Activated T-cell treated with anti-CD3 and anti-CD28 coated beads, Interleukin-2, amount 50 U/mL, for 4 hours (primary cell): ENCODE measurements around the gene GPX6. TPM values are rescaled to one million over a fixed set of nuclear protein-coding genes. Genes with fewer than 3 reads are reported as not detected.
"Not testable (repeated sequence)": the region's sequence is repeated elsewhere in the genome, so short reads cannot be mapped to it uniquely, and the experiment has no call there.

Source experiments
- ATAC-seq, 2 donors: fragments of 200-7000 bp; cut with Tn5 transposase; one replicate each; pipeline ENCODE4 v1.10.0; 2021
- DNase-seq: peaks from one replicate; pipeline ENCODE4 v3.0.0-alpha.2; 2020
- H3K27me3 Mint-ChIP-seq: one replicate; pipeline ENCODE4 v1.8.0; 2021; ENCODE audit warnings: low read depth, mixed read lengths
- H3K36me3 Mint-ChIP-seq: one replicate; pipeline ENCODE4 v1.8.0; 2022; ENCODE audit warnings: mixed read lengths; ENCODE audit not compliant: insufficient read depth
- H3K4me1 Mint-ChIP-seq: one replicate; pipeline ENCODE4 v1.8.0; 2021; ENCODE audit warnings: low read depth, mixed read lengths
- H3K4me3 Mint-ChIP-seq: one replicate; pipeline ENCODE4 v1.8.0; 2021; ENCODE audit warnings: mild to moderate bottlenecking, moderate library complexity, mixed read lengths
- H3K9me3 Mint-ChIP-seq: one replicate; pipeline ENCODE4 v1.8.0; 2021; ENCODE audit warnings: mixed read lengths
- total RNA-seq, 3 donors: library from RNA; stranded (reverse); gene quantifications; one replicate each; pipeline ENCODE4 v1.2.1, GENCODE V29; 2021

GPX6 gene
- total RNA-seq, 3 donors from 2014 or later, result not detected

- not testable (repeated sequence) for H3K4me3 Mint-ChIP-seq, ATAC-seq, DNase-seq
Measured at GRCh38 chr6:28502709-28503305, 12.8 kb downstream of the GPX6 start.

GRCh38 chr6:28502136-28502535, 13.5 kb downstream of the GPX6 start:
- not testable (repeated sequence) for H3K4me1 Mint-ChIP-seq, ATAC-seq, H3K4me3 Mint-ChIP-seq, DNase-seq, H3K9me3 Mint-ChIP-seq, H3K36me3 Mint-ChIP-seq
- H3K27me3 Mint-ChIP-seq, result peaks cover 11% of the 10 kb centered on the region

More at GRCh38 chr6:28502709-28503305, 12.8 kb downstream of the GPX6 start:
- H3K4me1 Mint-ChIP-seq, result peaks cover 15% of the 10 kb centered on the region
- not testable (repeated sequence) for H3K9me3 Mint-ChIP-seq, H3K27me3 Mint-ChIP-seq, H3K36me3 Mint-ChIP-seq

GRCh38 chr6:28501259-28501658, 14.3 kb downstream of the GPX6 start:
- Mint-ChIP-seq H3K4me1 (peaks cover under 1% of the 10 kb centered on the region), H3K36me3 (no peaks in the 10 kb centered on the region), H3K4me3 (no peak overlapping the region), H3K9me3 (no peaks in the 10 kb centered on the region), H3K27me3 (peaks cover 11% of the 10 kb centered on the region)
- DNase-seq (no peak), ATAC-seq (no peak)

GRCh38 chr6:28497893-28498292, 17.7 kb downstream of the GPX6 start:
- Mint-ChIP-seq H3K27me3 (peaks cover 17% of the 10 kb centered on the region), H3K4me3 (no peak overlapping the region), H3K36me3 (no peaks in the 10 kb centered on the region), H3K9me3 (no peaks in the 10 kb centered on the region), H3K4me1 (no peaks in the 10 kb centered on the region)
- ATAC-seq (no peak), DNase-seq (no peak)

- ATAC-seq, result no peak
Measured at GRCh38 chr6:28497306-28497705, 18.3 kb downstream of the GPX6 start.

GRCh38 chr6:28496099-28496779, 19.4 kb downstream of the GPX6 start:
- Mint-ChIP-seq H3K9me3 (no peaks in the 10 kb centered on the region), H3K4me1 (peaks cover 3% of the 10 kb centered on the region), H3K27me3 (peaks cover 32% of the 10 kb centered on the region), H3K4me3 (no peak overlapping the region), H3K36me3 (no peaks in the 10 kb centered on the region)
- DNase-seq, result no peak
- no peak for ATAC-seq

More at GRCh38 chr6:28497306-28497705, 18.3 kb downstream of the GPX6 start:
- no peak for DNase-seq
- Mint-ChIP-seq H3K4me3 (no peak overlapping the region), H3K36me3 (no peaks in the 10 kb centered on the region), H3K9me3 (no peaks in the 10 kb centered on the region), H3K4me1 (no peaks in the 10 kb centered on the region), H3K27me3 (peaks cover 21% of the 10 kb centered on the region)

- ATAC-seq, result no peak
- no peaks in the 10 kb centered on the region for H3K9me3 Mint-ChIP-seq
- no peak overlapping the region for H3K4me3 Mint-ChIP-seq
- no peaks in the 10 kb centered on the region for H3K36me3 Mint-ChIP-seq
- DNase-seq, result no peak
- peaks cover 61% of the 10 kb centered on the region for H3K27me3 Mint-ChIP-seq
- H3K4me1 Mint-ChIP-seq, result peaks cover 19% of the 10 kb centered on the region
Measured at GRCh38 chr6:28491984-28492317, 23.6 kb downstream of the GPX6 start.

GRCh38 chr6:28490205-28490890, 25.2 kb downstream of the GPX6 start:
- H3K27me3 Mint-ChIP-seq, result peaks cover 62% of the 10 kb centered on the region
- H3K4me3 Mint-ChIP-seq, result peak overlapping the region; percentile 68
- no peaks in the 10 kb centered on the region for H3K9me3 Mint-ChIP-seq
- no peak for DNase-seq
- H3K4me1 Mint-ChIP-seq, result peaks cover 19% of the 10 kb centered on the region
- H3K36me3 Mint-ChIP-seq, result no peaks in the 10 kb centered on the region
- peak; percentile 16 to 40 for ATAC-seq

- no peaks in the 10 kb centered on the region for H3K36me3 Mint-ChIP-seq
- ATAC-seq (peak; percentile 69 to 77), DNase-seq (peak; percentile 12)
- peaks cover 19% of the 10 kb centered on the region for H3K4me1 Mint-ChIP-seq
- peaks cover 62% of the 10 kb centered on the region for H3K27me3 Mint-ChIP-seq
- H3K4me3 Mint-ChIP-seq, result peak overlapping the region; percentile 68
- H3K9me3 Mint-ChIP-seq, result no peaks in the 10 kb centered on the region
Measured at GRCh38 chr6:28489366-28490204, 26.0 kb downstream of the GPX6 start.

- no peak for DNase-seq
Measured at GRCh38 chr6:28488916-28489365, 26.7 kb downstream of the GPX6 start.

GRCh38 chr6:28486988-28487742, 28.4 kb downstream of the GPX6 start:
- peaks cover 19% of the 10 kb centered on the region for H3K4me1 Mint-ChIP-seq
- no peak for ATAC-seq
- H3K9me3 Mint-ChIP-seq, result no peaks in the 10 kb centered on the region
- DNase-seq, result no peak
- H3K27me3 Mint-ChIP-seq, result peaks cover 60% of the 10 kb centered on the region
- H3K4me3 Mint-ChIP-seq, result no peak overlapping the region
- H3K36me3 Mint-ChIP-seq, result no peaks in the 10 kb centered on the region

More at GRCh38 chr6:28488916-28489365, 26.7 kb downstream of the GPX6 start:
- Mint-ChIP-seq H3K27me3 (peaks cover 60% of the 10 kb centered on the region), H3K4me1 (peaks cover 19% of the 10 kb centered on the region), H3K4me3 (peak overlapping the region; percentile 68), H3K9me3 (no peaks in the 10 kb centered on the region), H3K36me3 (no peaks in the 10 kb centered on the region)
- peak in 1 of 2 donors; percentile 20 for ATAC-seq

GRCh38 chr6:28486533-28486932, 29.1 kb downstream of the GPX6 start:
- ATAC-seq (no peak), DNase-seq (no peak)
- Mint-ChIP-seq H3K36me3 (no peaks in the 10 kb centered on the region), H3K9me3 (no peaks in the 10 kb centered on the region), H3K4me3 (no peak overlapping the region), H3K4me1 (peaks cover 15% of the 10 kb centered on the region), H3K27me3 (peaks cover 60% of the 10 kb centered on the region)

- ATAC-seq (no peak), DNase-seq (no peak)
- no peak overlapping the region for H3K4me3 Mint-ChIP-seq
- peaks cover 13% of the 10 kb centered on the region for H3K4me1 Mint-ChIP-seq
- H3K27me3 Mint-ChIP-seq, result peaks cover 54% of the 10 kb centered on the region
- H3K36me3 Mint-ChIP-seq, result no peaks in the 10 kb centered on the region
- no peaks in the 10 kb centered on the region for H3K9me3 Mint-ChIP-seq
Measured at GRCh38 chr6:28485482-28485881, 30.1 kb downstream of the GPX6 start.
